ENCODE data around the gene PROCR.
"Not testable (repeated sequence)": the region's sequence is repeated elsewhere in the genome, so short reads cannot be mapped to it uniquely, and the experiment has no call there.

Gene PROCR

GRCh38 chr20:35192118-35192872, 20.4 kb downstream of the PROCR start:
- in situ Hi-C loops (cut with MboI; ENCODE audit: low sequenced_read_pairs): no loop called here

- in situ Hi-C loops (cut with MboI; ENCODE audit: low sequenced_read_pairs): not testable (repeated sequence)
Observed at GRCh38 chr20:35193031-35193791, 21.3 kb downstream of the PROCR start.

- in situ Hi-C loops (cut with MboI; ENCODE audit: low sequenced_read_pairs): no loop called here
Observed at GRCh38 chr20:35196313-35196712, 24.4 kb downstream of the PROCR start.

- in situ Hi-C loops (cut with MboI; ENCODE audit: low sequenced_read_pairs): no loop called here
Observed at GRCh38 chr20:35199740-35200139, 27.9 kb downstream of the PROCR start.

GRCh38 chr20:35200267-35200666, 28.4 kb downstream of the PROCR start:
- in situ Hi-C loops (cut with MboI; ENCODE audit: low sequenced_read_pairs): no loop called here

GRCh38 chr20:35201467-35201866, 29.6 kb downstream of the PROCR start:
- in situ Hi-C loops (cut with MboI; ENCODE audit: low sequenced_read_pairs): not testable (repeated sequence)

- in situ Hi-C loops (cut with MboI; ENCODE audit: low sequenced_read_pairs): no loop called here
Observed at GRCh38 chr20:35206802-35207201, 34.9 kb downstream of the PROCR start.

GRCh38 chr20:35207950-35208611, 36.2 kb downstream of the PROCR start:
- in situ Hi-C loops (cut with MboI; ENCODE audit: low sequenced_read_pairs): no loop called here

- in situ Hi-C loops (cut with MboI; ENCODE audit: low sequenced_read_pairs): no loop called here
Observed at GRCh38 chr20:35215066-35215956, 43.4 kb downstream of the PROCR start.

GRCh38 chr20:35216541-35216940, 44.7 kb downstream of the PROCR start:
- in situ Hi-C loops (cut with MboI; ENCODE audit: low sequenced_read_pairs): no loop called here

- in situ Hi-C loops (cut with MboI; ENCODE audit: low sequenced_read_pairs): no loop called here
Observed at GRCh38 chr20:35223941-35224340, 52.1 kb downstream of the PROCR start.

- in situ Hi-C loops (cut with MboI; ENCODE audit: low sequenced_read_pairs): no loop called here
Observed at GRCh38 chr20:35224536-35224935, 52.7 kb downstream of the PROCR start.

- in situ Hi-C loops (cut with MboI; ENCODE audit: low sequenced_read_pairs): no loop called here
Observed at GRCh38 chr20:35225319-35226125, 53.6 kb downstream of the PROCR start.

- in situ Hi-C loops (cut with MboI; ENCODE audit: low sequenced_read_pairs): no loop called here
Observed at GRCh38 chr20:35226126-35226883, 54.4 kb downstream of the PROCR start, which contains the start of gene MMP24. TSS of gene MMP24 (plus strand) at chr20:35226690. CDS start at chr20:35226739, 49 bp downstream.

Data from HL-60/S4 treated with phorbol 12-myristate 13-acetate at 8.2 ng/mL for 4 days and 3 days (cell line).